Smooth muscle cell (in vitro differentiated cells): ENCODE data around the gene GMFB. TPM values are rescaled to one million over a fixed set of nuclear protein-coding genes. Genes with fewer than 3 reads are reported as not detected.

Experiments used
- DNase-seq: peaks from one replicate; lab custom pipeline; 2025; ENCODE audit not compliant: unreplicated experiment; lab: John Stamatoyannopoulos, UW
- H2AFZ ChIP-seq: fragments of 200-600 bp; sonication (generic); 2 replicates; pipeline ENCODE4 v1.6.0; 2016; ENCODE audit warnings: antibody characterized with exemption, low read depth, mild to moderate bottlenecking
- H3F3A ChIP-seq: fragments of 200-600 bp; sonication (generic); 2 replicates; pipeline ENCODE4 v1.6.0; 2017; ENCODE audit warnings: antibody characterized with exemption, low read depth
- H3K27ac ChIP-seq: fragments of 200-600 bp; sonication (generic); 2 replicates; pipeline ENCODE4 v1.5.1; 2016; ENCODE audit warnings: low read depth, mild to moderate bottlenecking
- H3K27me3 ChIP-seq: fragments of 200-600 bp; sonication (generic); 2 replicates; pipeline ENCODE4 v1.6.1; 2016; ENCODE audit warnings: low read depth, mild to moderate bottlenecking
- H3K36me3 ChIP-seq: fragments of 200-600 bp; sonication (generic); 2 replicates; pipeline ENCODE4 v1.5.1; 2016; ENCODE audit warnings: low read depth
- H3K4me1 ChIP-seq: fragments of 200-600 bp; sonication (generic); 2 replicates; pipeline ENCODE4 v1.5.1; 2016; ENCODE audit warnings: low read depth
- H3K4me2 ChIP-seq: fragments of 200-600 bp; sonication (generic); 2 replicates; pipeline ENCODE4 v1.6.0; 2016; ENCODE audit warnings: mild to moderate bottlenecking
- H3K4me3 ChIP-seq: fragments of 200-600 bp; sonication (generic); 2 replicates; pipeline ENCODE4 v1.5.1; 2016; ENCODE audit warnings: mild to moderate bottlenecking
- H3K79me2 ChIP-seq: fragments of 200-600 bp; sonication (generic); 2 replicates; pipeline ENCODE4 v1.6.0; 2016; ENCODE audit warnings: low read depth, mild to moderate bottlenecking
- H3K9ac ChIP-seq: fragments of 200-600 bp; sonication (generic); 2 replicates; pipeline ENCODE4 v1.6.0; 2016; ENCODE audit warnings: low read depth
- H3K9me3 ChIP-seq: fragments of 200-600 bp; sonication (generic); replicated peaks from 2 replicates; pipeline ENCODE4 v1.5.1; 2016; ENCODE audit warnings: low read depth
- H4K20me1 ChIP-seq: fragments of 200-600 bp; sonication (generic); 2 replicates; pipeline ENCODE4 v1.6.0; 2016; ENCODE audit warnings: low read depth
- WGBS: methylation state at CpG from one replicate; pipeline ENCODE4 v1.1.7; 2016; ENCODE audit warnings: low lambda C conversion rate; 5-methylcytosine and 5-hydroxymethylcytosine counted together
- polyA plus RNA-seq: library from polyadenylated mRNA; unstranded; fragments of >200 nt; fragmentation: Nextera tagmentation; extraction: Ambion mirVana; gene quantifications from 2 replicates; pipeline ENCODE4 v1.2.1, GENCODE V29; 2016
- total RNA-seq: library from RNA; depleted of rRNA; stranded (reverse); fragments of >200 nt; gene quantifications from 2 replicates; pipeline ENCODE4 v1.2.3, GENCODE V29; 2014
- TF ChIP-seq, protein P1 (sequence below): fragments of 200-600 bp; sonication (generic); IDR thresholded peaks from 2 replicates; pipeline ENCODE4 v1.5.1; 2017; ENCODE audit warnings: borderline replicate concordance, mild to moderate bottlenecking, antibody characterized with exemption; ENCODE audit not compliant: insufficient read depth, poor library complexity, severe bottlenecking

GMFB gene
- total and polyA plus RNA-seq, 2 experiments from 2014 or later = 25.7 to 73.5 TPM

GRCh38 chr14:54498095-54498531, 9.3 kb upstream of the GMFB start:
- Histone ChIP-seq H2AFZ (no peak overlapping the region), H3K27ac (no peak overlapping the region), H3K27me3 (no peaks in the 10 kb centered on the region), H3K9me3 (no peaks in the 10 kb centered on the region), H3K4me1 (no peaks in the 10 kb centered on the region), H3K4me3 (no peak overlapping the region), H3K36me3 (no peaks in the 10 kb centered on the region), H3K9ac (no peak overlapping the region), H3K79me2 (no peaks in the 10 kb centered on the region), H3K4me2 (no peak overlapping the region), H3F3A (no peaks in the 10 kb centered on the region), H4K20me1 (no peaks in the 10 kb centered on the region)
- TF ChIP-seq, protein P1, sequence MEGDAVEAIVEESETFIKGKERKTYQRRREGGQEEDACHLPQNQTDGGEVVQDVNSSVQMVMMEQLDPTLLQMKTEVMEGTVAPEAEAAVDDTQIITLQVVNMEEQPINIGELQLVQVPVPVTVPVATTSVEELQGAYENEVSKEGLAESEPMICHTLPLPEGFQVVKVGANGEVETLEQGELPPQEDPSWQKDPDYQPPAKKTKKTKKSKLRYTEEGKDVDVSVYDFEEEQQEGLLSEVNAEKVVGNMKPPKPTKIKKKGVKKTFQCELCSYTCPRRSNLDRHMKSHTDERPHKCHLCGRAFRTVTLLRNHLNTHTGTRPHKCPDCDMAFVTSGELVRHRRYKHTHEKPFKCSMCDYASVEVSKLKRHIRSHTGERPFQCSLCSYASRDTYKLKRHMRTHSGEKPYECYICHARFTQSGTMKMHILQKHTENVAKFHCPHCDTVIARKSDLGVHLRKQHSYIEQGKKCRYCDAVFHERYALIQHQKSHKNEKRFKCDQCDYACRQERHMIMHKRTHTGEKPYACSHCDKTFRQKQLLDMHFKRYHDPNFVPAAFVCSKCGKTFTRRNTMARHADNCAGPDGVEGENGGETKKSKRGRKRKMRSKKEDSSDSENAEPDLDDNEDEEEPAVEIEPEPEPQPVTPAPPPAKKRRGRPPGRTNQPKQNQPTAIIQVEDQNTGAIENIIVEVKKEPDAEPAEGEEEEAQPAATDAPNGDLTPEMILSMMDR = no peak
- DNase-seq = no peak
- WGBS = 86% methylated on average over 5 of the region's 5 CpGs

DNA sequence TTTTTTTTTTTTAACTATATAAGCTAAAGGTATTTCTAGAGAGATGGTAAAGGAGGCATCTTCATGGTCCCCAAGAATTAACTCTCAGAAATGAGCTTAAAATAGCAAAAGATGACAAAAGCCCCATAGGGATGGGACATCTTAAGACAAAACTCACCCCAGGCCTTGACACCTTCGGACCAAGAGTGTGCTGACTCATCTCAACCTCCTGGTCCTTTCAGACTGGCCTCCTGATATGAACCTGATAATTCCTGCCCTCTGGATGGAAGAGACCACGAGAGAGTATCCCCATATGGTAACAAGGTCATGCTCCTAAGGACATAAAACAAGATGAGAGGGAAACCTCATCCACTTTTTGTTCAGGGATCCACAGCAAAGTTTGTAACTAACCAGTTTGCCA, 8.4 kb upstream of the GMFB start:
- no peak overlapping the region for H3K4me2 ChIP-seq

GRCh38 chr14:54493293-54493692, 4.5 kb upstream of the GMFB start:
- TF ChIP-seq, protein P1 = no peak
- H3K9me3 ChIP-seq = no peaks in the 10 kb centered on the region
- DNase-seq = no peak
- 66% methylated on average over 13 of the region's 13 CpGs for WGBS
- no peak overlapping the region for H3K4me3 ChIP-seq
- no peaks in the 10 kb centered on the region for H3K27me3 ChIP-seq
- H3K9ac ChIP-seq = no peak overlapping the region
- no peak overlapping the region for H3K4me2 ChIP-seq
- H3F3A ChIP-seq = peaks cover 4% of the 10 kb centered on the region
- no peak overlapping the region for H2AFZ ChIP-seq
- H3K4me1 ChIP-seq = peaks cover 3% of the 10 kb centered on the region
- H3K36me3 ChIP-seq = no peaks in the 10 kb centered on the region
- no peaks in the 10 kb centered on the region for H4K20me1 ChIP-seq
- H3K27ac ChIP-seq = no peak overlapping the region
- H3K79me2 ChIP-seq = peaks cover 3% of the 10 kb centered on the region

More for the DNA sequence above, 8.4 kb upstream of the GMFB start:
- DNase-seq = no peak
- H3K4me1 ChIP-seq = no peaks in the 10 kb centered on the region
- H4K20me1 ChIP-seq = no peaks in the 10 kb centered on the region
- TF ChIP-seq, protein P1 = no peak
- H3K36me3 ChIP-seq = no peaks in the 10 kb centered on the region
- no peak overlapping the region for H3K9ac ChIP-seq
- WGBS = 39% methylated on average over 2 of the region's 2 CpGs
- no peak overlapping the region for H3K27ac ChIP-seq
- no peaks in the 10 kb centered on the region for H3K79me2 ChIP-seq
- no peaks in the 10 kb centered on the region for H3K9me3 ChIP-seq
- H2AFZ ChIP-seq = no peak overlapping the region
- no peak overlapping the region for H3K4me3 ChIP-seq
- H3F3A ChIP-seq = no peaks in the 10 kb centered on the region
- H3K27me3 ChIP-seq = no peaks in the 10 kb centered on the region

- H3K36me3 ChIP-seq = no peaks in the 10 kb centered on the region
- no peak overlapping the region for H3K4me2 ChIP-seq
- TF ChIP-seq, protein P1 = no peak
- WGBS = 31% methylated on average over 3 of the region's 3 CpGs
- peaks cover 20% of the 10 kb centered on the region for H4K20me1 ChIP-seq
- no peak overlapping the region for H3K27ac ChIP-seq
- H3K9ac ChIP-seq = no peak overlapping the region
- H3K4me1 ChIP-seq = peaks cover 17% of the 10 kb centered on the region
- no peaks in the 10 kb centered on the region for H3K27me3 ChIP-seq
- H2AFZ ChIP-seq = no peak overlapping the region
- H3F3A ChIP-seq = peaks cover 10% of the 10 kb centered on the region
- no peak overlapping the region for H3K4me3 ChIP-seq
- no peaks in the 10 kb centered on the region for H3K9me3 ChIP-seq
- DNase-seq = no peak
- H3K79me2 ChIP-seq = peaks cover 30% of the 10 kb centered on the region
Observed at GRCh38 chr14:54490445-54491175, 1.8 kb upstream of the GMFB start.
